Measurements from ENCODE around the gene RASA3.

Gene RASA3

GRCh38 chr13:114069376-114070097 lies 62.9 kb downstream of the RASA3 start:
- WGBS (ENCODE audit: insufficient coverage): no CpG with 5 or more reads among the region's 32 CpGs
- no peak for DNase-seq
- no peak overlapping the region for H3K27ac ChIP-seq (ENCODE audit: insufficient read depth in 1 of 2, low read depth in 1 of 2, low read length in 2 of 2, poor library complexity in 1 of 2, severe bottlenecking in 2 of 2)

GRCh38 chr13:114068656-114069318 lies 63.6 kb downstream of the RASA3 start:
- no peaks in the 10 kb centered on the region for H3K9me3 ChIP-seq (ENCODE audit: control extremely low read depth in 1 of 5, control insufficient read depth in 4 of 5, insufficient read depth in 2 of 5, low read depth in 1 of 5, low read length in 4 of 5)
- POLR2A ChIA-PET: interaction anchor here (1.2 kb wide), 1 partner anchor 31 kb away, joined by 3 read pairs; no protein-coding TSS in a partner anchor
- H3K27me3 ChIP-seq (replicated peaks in 2 of 5; ENCODE audit: control insufficient read depth in 4 of 5, insufficient read depth in 5 of 5, low read length in 4 of 5): no peaks in the 10 kb centered on the region
- peaks cover 0 to 19% (median 8%) of the 10 kb centered on the region in 4 experiments for H3K36me3 ChIP-seq (ENCODE audit: control insufficient read depth in 4 of 4, insufficient read depth in 4 of 4, low read length in 3 of 4)
- CTCF ChIA-PET: no interaction called here
- no peak overlapping the region for H3K4me3 ChIP-seq (ENCODE audit: control insufficient read depth in 1 of 7, extremely low read depth in 1 of 7, insufficient read depth in 4 of 7, low read depth in 2 of 7, low read length in 6 of 7)
- 80% methylated on average over 6 of the region's 19 CpGs for WGBS (ENCODE audit: insufficient coverage)
- H3K4me1 ChIP-seq (ENCODE audit: control extremely low read depth in 1 of 4, control insufficient read depth in 4 of 4, insufficient read depth in 4 of 4, low read length in 3 of 4): peaks cover 15 to 55% (median 54%) of the 10 kb centered on the region in 4 experiments
- no peak for DNase-seq
- H3K27ac ChIP-seq (ENCODE audit: insufficient read depth in 1 of 2, low read depth in 1 of 2, low read length in 2 of 2, poor library complexity in 1 of 2, severe bottlenecking in 2 of 2): no peak overlapping the region

More at GRCh38 chr13:114069376-114070097, 62.9 kb downstream of the RASA3 start:
- no peaks in the 10 kb centered on the region for H3K27me3 ChIP-seq (replicated peaks in 2 of 5; ENCODE audit: control insufficient read depth in 4 of 5, insufficient read depth in 5 of 5, low read length in 4 of 5)
- H3K36me3 ChIP-seq (ENCODE audit: control insufficient read depth in 4 of 4, insufficient read depth in 4 of 4, low read length in 3 of 4): peaks cover 0 to 25% (median 10%) of the 10 kb centered on the region in 4 experiments
- no peak overlapping the region for H3K4me3 ChIP-seq (ENCODE audit: control insufficient read depth in 1 of 7, extremely low read depth in 1 of 7, insufficient read depth in 4 of 7, low read depth in 2 of 7, low read length in 6 of 7)
- POLR2A ChIA-PET: interaction anchor here (1.2 kb wide), 1 partner anchor 31 kb away, joined by 3 read pairs; no protein-coding TSS in a partner anchor
- CTCF ChIA-PET: no interaction called here
- no peaks in the 10 kb centered on the region for H3K9me3 ChIP-seq (ENCODE audit: control extremely low read depth in 1 of 5, control insufficient read depth in 4 of 5, insufficient read depth in 2 of 5, low read depth in 1 of 5, low read length in 4 of 5)
- H3K4me1 ChIP-seq (ENCODE audit: control extremely low read depth in 1 of 4, control insufficient read depth in 4 of 4, insufficient read depth in 4 of 4, low read length in 3 of 4): peaks cover 15 to 47% (median 46%) of the 10 kb centered on the region in 4 experiments

- Histone ChIP-seq H3K27me3 (replicated peaks in 2 of 5; ENCODE audit: control insufficient read depth in 4 of 5, insufficient read depth in 5 of 5, low read length in 4 of 5) (no peaks in the 10 kb centered on the region), H3K4me1 (ENCODE audit: control extremely low read depth in 1 of 4, control insufficient read depth in 4 of 4, insufficient read depth in 4 of 4, low read length in 3 of 4) (peaks cover 15 to 60% (median 56%) of the 10 kb centered on the region in 4 experiments), H3K9me3 (ENCODE audit: control extremely low read depth in 1 of 5, control insufficient read depth in 4 of 5, insufficient read depth in 2 of 5, low read depth in 1 of 5, low read length in 4 of 5) (no peaks in the 10 kb centered on the region), H3K4me3 (ENCODE audit: control insufficient read depth in 1 of 7, extremely low read depth in 1 of 7, insufficient read depth in 4 of 7, low read depth in 2 of 7, low read length in 6 of 7) (peak overlapping the region in 4 of 7 experiments; percentile 36 to 57 (median 42)), H3K36me3 (ENCODE audit: control insufficient read depth in 4 of 4, insufficient read depth in 4 of 4, low read length in 3 of 4) (peaks cover 0 to 14% (median 5%) of the 10 kb centered on the region in 4 experiments), H3K27ac (ENCODE audit: insufficient read depth in 1 of 2, low read depth in 1 of 2, low read length in 2 of 2, poor library complexity in 1 of 2, severe bottlenecking in 2 of 2) (peak overlapping the region in 1 of 2 experiments; percentile 66)
- CTCF ChIA-PET: interaction anchor here (1.0 kb wide), 1 partner anchor 10 kb away, joined by 3 read pairs; no protein-coding TSS in a partner anchor
- 19% methylated on average over 17 of the region's 24 CpGs for WGBS (ENCODE audit: insufficient coverage)
- POLR2A ChIA-PET: interaction anchor here (1.2 kb wide), 1 partner anchor 32 kb away, joined by 3 read pairs; no protein-coding TSS in a partner anchor
- DNase-seq: peak in 2 of 3 donors; percentile 29 to 44
Observed at GRCh38 chr13:114067886-114068651, 64.4 kb downstream of the RASA3 start.

GRCh38 chr13:114067381-114067885 lies 65.0 kb downstream of the RASA3 start:
- WGBS (ENCODE audit: insufficient coverage): 0% methylated on average over 5 of the region's 9 CpGs
- ChIA-PET CTCF (interaction anchor here (0.9 to 1.0 kb wide), 2 partner anchors 10 to 47 kb away, joined by 3 read pairs; no protein-coding TSS in a partner anchor), POLR2A (interaction anchor here (0.5 kb wide), 1 partner anchor 55 kb away, joined by 4 read pairs; no protein-coding TSS in a partner anchor)
- Histone ChIP-seq H3K4me1 (ENCODE audit: control extremely low read depth in 1 of 4, control insufficient read depth in 4 of 4, insufficient read depth in 4 of 4, low read length in 3 of 4) (peaks cover 15 to 65% (median 56%) of the 10 kb centered on the region in 4 experiments), H3K27me3 (replicated peaks in 2 of 5; ENCODE audit: control insufficient read depth in 4 of 5, insufficient read depth in 5 of 5, low read length in 4 of 5) (no peaks in the 10 kb centered on the region), H3K36me3 (ENCODE audit: control insufficient read depth in 4 of 4, insufficient read depth in 4 of 4, low read length in 3 of 4) (peaks cover 0 to 12% (median 3%) of the 10 kb centered on the region in 4 experiments), H3K27ac (ENCODE audit: insufficient read depth in 1 of 2, low read depth in 1 of 2, low read length in 2 of 2, poor library complexity in 1 of 2, severe bottlenecking in 2 of 2) (peak overlapping the region in 1 of 2 experiments; percentile 66), H3K9me3 (ENCODE audit: control extremely low read depth in 1 of 5, control insufficient read depth in 4 of 5, insufficient read depth in 2 of 5, low read depth in 1 of 5, low read length in 4 of 5) (no peaks in the 10 kb centered on the region), H3K4me3 (ENCODE audit: control insufficient read depth in 1 of 7, extremely low read depth in 1 of 7, insufficient read depth in 4 of 7, low read depth in 2 of 7, low read length in 6 of 7) (peak overlapping the region in 6 of 7 experiments; percentile 23 to 57 (median 38))
- DNase-seq: peak in 2 of 3 donors; percentile 60 to 61

- CTCF ChIA-PET: interaction anchor here (0.9 to 1.8 kb wide), 3 partner anchors 9 to 163 kb away, joined by 3 to 5 read pairs (median 3); no protein-coding TSS in a partner anchor
- Histone ChIP-seq H3K36me3 (ENCODE audit: control insufficient read depth in 4 of 4, insufficient read depth in 4 of 4, low read length in 3 of 4) (peaks cover 0 to 8% (median 3%) of the 10 kb centered on the region in 4 experiments), H3K27ac (ENCODE audit: insufficient read depth in 1 of 2, low read depth in 1 of 2, low read length in 2 of 2, poor library complexity in 1 of 2, severe bottlenecking in 2 of 2) (peak overlapping the region in 1 of 2 experiments; percentile 66), H3K27me3 (replicated peaks in 2 of 5; ENCODE audit: control insufficient read depth in 4 of 5, insufficient read depth in 5 of 5, low read length in 4 of 5) (no peaks in the 10 kb centered on the region), H3K9me3 (ENCODE audit: control extremely low read depth in 1 of 5, control insufficient read depth in 4 of 5, insufficient read depth in 2 of 5, low read depth in 1 of 5, low read length in 4 of 5) (no peaks in the 10 kb centered on the region), H3K4me3 (ENCODE audit: control insufficient read depth in 1 of 7, extremely low read depth in 1 of 7, insufficient read depth in 4 of 7, low read depth in 2 of 7, low read length in 6 of 7) (peak overlapping the region in 5 of 7 experiments; percentile 23 to 57 (median 40)), H3K4me1 (ENCODE audit: control extremely low read depth in 1 of 4, control insufficient read depth in 4 of 4, insufficient read depth in 4 of 4, low read length in 3 of 4) (peaks cover 15 to 67% (median 56%) of the 10 kb centered on the region in 4 experiments)
- no peak for DNase-seq
- POLR2A ChIA-PET: interaction anchor here (0.5 kb wide), 1 partner anchor 55 kb away, joined by 4 read pairs; no protein-coding TSS in a partner anchor
- WGBS (ENCODE audit: insufficient coverage): 84% methylated on average over 2 of the region's 7 CpGs
Observed at GRCh38 chr13:114066956-114067355, 65.5 kb downstream of the RASA3 start.
